CD4-positive, alpha-beta T cell (primary cell): ENCODE results near the gene USP15. TPM values are rescaled to one million over a fixed set of nuclear protein-coding genes. Genes with fewer than 3 reads are reported as not detected.

ENCODE experiments used
- ATAC-seq: fragments of 200-7000 bp; cut with Tn5 transposase; one replicate; pipeline ENCODE4 v1.10.0; 2022; ENCODE audit warnings: mild to moderate bottlenecking; ENCODE audit not compliant: poor library complexity
- CTCF ChIA-PET: fragments of 350-600 bp; sonication (Branson Sonifier 250); formaldehyde crosslinking; loops from one replicate; lab custom pipeline; 2021; ENCODE audit warnings: antibody characterized with exemption, inconsistent platforms; lab: Charles Lee
- POLR2A ChIA-PET: fragments of 350-600 bp; sonication (Branson Sonifier 250); formaldehyde crosslinking; loops from one replicate; lab custom pipeline; 2021; ENCODE audit warnings: antibody characterized with exemption, inconsistent platforms; lab: Charles Lee
- DNase-seq, 14 experiments: peaks; one replicate each; pipeline ENCODE4 v3.0.0-alpha.2; 2013 to 2020; ENCODE audit warnings: mixed read lengths in 2 of 14
- H3K27ac ChIP-seq, 2 donors: one replicate each; pipeline versions ENCODE4 v1.5.1 to v1.7.0; 2013; ENCODE audit warnings: low read length in 2 of 2, low read depth in 1 of 2, mild to moderate bottlenecking in 1 of 2
- H3K27me3 ChIP-seq, 2 experiments: 1 replicate in 1 of 2; 2 replicates in 1 of 2; pipeline versions ENCODE4 v1.6.1 to v1.7.0; 2013; ENCODE audit warnings: low read length in 2 of 2, control low read depth in 1 of 2, mild to moderate bottlenecking in 1 of 2, moderate library complexity in 1 of 2; ENCODE audit not compliant: insufficient read depth in 2 of 2, control insufficient read depth in 1 of 2
- H3K36me3 ChIP-seq: one replicate; pipeline ENCODE4 v1.6.1; 2013; ENCODE audit warnings: low read length, control low read depth; ENCODE audit not compliant: insufficient read depth
- H3K4me1 ChIP-seq: one replicate; pipeline ENCODE4 v1.6.1; 2013; ENCODE audit warnings: low read length, control low read depth; ENCODE audit not compliant: insufficient read depth
- H3K4me3 ChIP-seq: one replicate; pipeline ENCODE4 v1.5.1; 2013; ENCODE audit warnings: mild to moderate bottlenecking, low read length, moderate library complexity
- H3K9me3 ChIP-seq, 2 experiments: 1 replicate in 1 of 2; 2 replicates in 1 of 2; pipeline versions ENCODE4 v1.6.1 to v1.7.0; 2013; ENCODE audit warnings: low read length in 2 of 2, mild to moderate bottlenecking in 2 of 2, control low read depth in 1 of 2, moderate library complexity in 1 of 2; ENCODE audit not compliant: control insufficient read depth in 1 of 2, insufficient read depth in 1 of 2
- H3K27ac Mint-ChIP-seq: one replicate; pipeline ENCODE4 v1.8.0; 2020; ENCODE audit warnings: mixed read lengths
- H3K27me3 Mint-ChIP-seq: one replicate; pipeline ENCODE4 v1.8.0; 2021; ENCODE audit warnings: mixed read lengths
- H3K36me3 Mint-ChIP-seq: one replicate; pipeline ENCODE4 v1.8.0; 2021; ENCODE audit warnings: low read depth, mixed read lengths
- H3K4me1 Mint-ChIP-seq: one replicate; pipeline ENCODE4 v1.8.0; 2021; ENCODE audit warnings: low read depth, mixed read lengths
- H3K4me3 Mint-ChIP-seq: one replicate; pipeline ENCODE4 v1.8.0; 2020; ENCODE audit warnings: mild to moderate bottlenecking, mixed read lengths
- H3K9me3 Mint-ChIP-seq: one replicate; pipeline ENCODE4 v1.8.0; 2020; ENCODE audit warnings: mixed read lengths
- CTCF ChIP-seq: fragments of 200-600 bp; IDR thresholded peaks from one replicate; pipeline ENCODE4 v1.8.0; 2022; ENCODE audit warnings: antibody characterized with exemption, mild to moderate bottlenecking
- intact Hi-C, 2 experiments: fragments of 100-400 bp; cut with DNase I in 1 of 2; cut with micrococcal nuclease in 1 of 2; formaldehyde crosslinking; loops; one replicate each; pipeline versions ENCODE4 v1.15.1 to v1.9.0; 2023 to 2025; cut with DNase I, micrococcal nuclease
- total RNA-seq, 174 experiments: library from RNA in 2 of 174; stranded (reverse) in 2 of 174; gene quantifications; one replicate each; pipeline ENCODE4 v1.2.3 and lab custom pipeline; 2021 to 2026

The USP15 gene
- total RNA-seq, 2 experiments from 2014 or later, result 212 to 218 TPM

DNA sequence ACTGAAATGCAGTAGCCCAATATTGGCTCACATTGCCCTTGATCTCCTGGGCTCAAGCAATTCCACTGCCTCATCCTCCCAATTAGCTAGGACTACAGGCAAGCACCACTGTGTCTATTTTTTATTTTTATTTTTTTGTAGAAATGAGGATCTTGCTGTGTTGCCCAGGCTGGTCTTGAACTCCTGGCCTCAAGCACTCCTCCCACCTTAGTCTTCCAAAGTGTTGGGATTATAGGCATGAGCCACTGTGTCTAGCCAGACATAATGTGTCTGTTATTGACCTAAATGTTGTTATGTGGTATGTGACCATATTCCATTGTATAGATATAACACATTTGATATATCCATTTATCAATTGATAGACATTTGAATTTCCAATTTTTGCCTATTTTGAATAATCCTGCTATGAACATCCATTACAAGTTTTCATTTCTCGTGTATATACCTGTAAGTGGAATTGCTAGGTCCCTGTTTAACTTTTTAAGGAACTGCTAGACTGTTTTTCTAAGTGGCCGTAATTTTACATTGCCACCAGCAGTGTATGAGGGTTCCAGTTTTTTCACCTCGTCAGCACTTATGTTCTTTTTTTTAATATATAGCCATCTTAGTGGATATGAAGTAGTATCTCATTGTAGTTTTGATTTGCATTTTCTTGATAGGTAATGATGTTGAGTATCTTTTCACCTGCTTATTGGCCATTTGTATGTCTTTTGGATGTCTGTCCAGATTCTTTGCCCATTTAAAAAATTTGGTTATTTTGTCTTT, 9.4 kb downstream of the USP15 start:
- DNase-seq (no peak), ATAC-seq (no peak)
- POLR2A ChIA-PET, result no interaction called here
- H3K9me3 Mint-ChIP-seq, result no peaks in the 10 kb centered on the region
- H3K4me3 ChIP-seq, result no peak overlapping the region
- CTCF ChIA-PET, result no interaction called here
- H3K4me3 Mint-ChIP-seq, result peak overlapping the region; percentile 65
- no peaks in the 10 kb centered on the region for H3K27me3 ChIP-seq
- no peak for TF ChIP-seq CTCF
- intact Hi-C loops, result loop anchor here (5.0 to 10.0 kb wide), 2 partner anchors 38 to 195 kb away; partner anchors contain the start of gene MON2 (in 1 of the 2)
- H3K4me1 ChIP-seq, result peaks cover 10% of the 10 kb centered on the region
- no peaks in the 10 kb centered on the region for H3K27me3 Mint-ChIP-seq
- H3K4me1 Mint-ChIP-seq, result peaks cover 95% of the 10 kb centered on the region
- no peak overlapping the region for H3K27ac ChIP-seq
- H3K36me3 ChIP-seq, result peaks cover 5% of the 10 kb centered on the region
- peaks cover 17% of the 10 kb centered on the region for H3K36me3 Mint-ChIP-seq
- H3K27ac Mint-ChIP-seq, result peak overlapping the region; percentile 51
- H3K9me3 ChIP-seq, result no peaks in the 10 kb centered on the region

- TF ChIP-seq CTCF, result no peak
- intact Hi-C loops, result no loop called here
- Mint-ChIP-seq H3K9me3 (no peaks in the 10 kb centered on the region), H3K36me3 (peaks cover 13% of the 10 kb centered on the region), H3K27me3 (no peaks in the 10 kb centered on the region), H3K27ac (peak overlapping the region; percentile 51), H3K4me3 (peak overlapping the region; percentile 65), H3K4me1 (peaks cover 95% of the 10 kb centered on the region)
- H3K4me1 ChIP-seq, result peaks cover 9% of the 10 kb centered on the region
- peaks cover 5% of the 10 kb centered on the region for H3K36me3 ChIP-seq
- DNase-seq (no peak), ATAC-seq (no peak)
- CTCF ChIA-PET, result no interaction called here
- POLR2A ChIA-PET, result no interaction called here
- H3K27ac ChIP-seq, result no peak overlapping the region
- H3K9me3 ChIP-seq, result no peaks in the 10 kb centered on the region
- H3K4me3 ChIP-seq, result no peak overlapping the region
- H3K27me3 ChIP-seq, result no peaks in the 10 kb centered on the region
These were observed 10.2 kb downstream of the USP15 start for GRCh38 chr12:62270384-62270783.

- no peaks in the 10 kb centered on the region for H3K9me3 Mint-ChIP-seq
- Histone ChIP-seq H3K4me1 (peaks cover 8% of the 10 kb centered on the region), H3K27ac (no peak overlapping the region), H3K4me3 (no peak overlapping the region), H3K9me3 (no peaks in the 10 kb centered on the region), H3K27me3 (no peaks in the 10 kb centered on the region), H3K36me3 (peaks cover 5% of the 10 kb centered on the region)
- POLR2A ChIA-PET, result no interaction called here
- no peak for TF ChIP-seq CTCF
- CTCF ChIA-PET, result interaction anchor here (1.2 kb wide), 1 partner anchor 11 kb away, joined by 3 read pairs; the partner anchor contains the start of gene USP15
- peaks cover 13% of the 10 kb centered on the region for H3K36me3 Mint-ChIP-seq
- intact Hi-C loops, result no loop called here
- H3K4me3 Mint-ChIP-seq, result peak overlapping the region; percentile 65
- H3K4me1 Mint-ChIP-seq, result peaks cover 95% of the 10 kb centered on the region
- DNase-seq (no peak), ATAC-seq (no peak)
- no peaks in the 10 kb centered on the region for H3K27me3 Mint-ChIP-seq
- peak overlapping the region; percentile 51 for H3K27ac Mint-ChIP-seq
These were observed 10.7 kb downstream of the USP15 start for GRCh38 chr12:62270872-62271271.
